Tongue (tissue), 2 donors: ENCODE measurements around the gene RBM6. TPM values are rescaled to one million over a fixed set of nuclear protein-coding genes. Genes with fewer than 3 reads are reported as not detected.
A peak's percentile ranks its signal among the peaks of the same experiment; 100 is the strongest.
"Not testable (repeated sequence)": the region's sequence is repeated elsewhere in the genome, so short reads cannot be mapped to it uniquely, and the experiment has no call there.

Experiments
- DNase-seq: peaks from one replicate; pipeline ENCODE4 v3.0.0-alpha.2; 2015
- total RNA-seq: library from RNA; depleted of rRNA; stranded (reverse); fragments of >200 nt; gene quantifications from one replicate; pipeline ENCODE4 v1.2.3, GENCODE V29; 2014

Gene RBM6
- total RNA-seq, 1 donor from 2014 or later, result 98.1 TPM

- no peak for DNase-seq
Measured at GRCh38 chr3:49976942-49977341, 37.0 kb downstream of the RBM6 start.

GRCh38 chr3:49984394-49984793 lies 44.4 kb downstream of the RBM6 start:
- no peak for DNase-seq

GRCh38 chr3:49992326-49992725 lies 52.4 kb downstream of the RBM6 start:
- DNase-seq, result no peak

GRCh38 chr3:49994476-49994875 lies 54.5 kb downstream of the RBM6 start:
- no peak for DNase-seq

GRCh38 chr3:49996016-49996415 lies 56.1 kb downstream of the RBM6 start:
- DNase-seq, result no peak

DNA sequence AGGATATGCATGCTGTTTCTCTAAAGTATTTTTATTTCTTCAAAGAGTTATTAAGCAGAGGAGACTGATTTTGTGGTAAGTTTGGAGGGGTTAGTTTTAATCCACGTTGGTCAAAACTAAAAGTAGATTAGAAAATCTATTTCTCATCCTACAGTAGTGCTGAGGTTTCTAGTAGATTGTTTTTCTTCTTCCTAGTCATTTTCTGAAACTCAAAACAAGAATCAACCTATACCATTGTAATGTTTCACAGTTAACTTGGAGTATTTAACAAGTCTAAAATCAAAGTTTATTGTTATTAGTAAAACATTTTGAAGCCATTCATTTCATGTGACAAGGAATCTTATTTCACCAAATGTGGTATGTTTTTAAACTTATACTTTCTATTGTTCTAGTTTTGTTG lies 57.9 kb downstream of the RBM6 start:
- no peak for DNase-seq

- DNase-seq, result no peak
Measured at GRCh38 chr3:49998326-49998725, 58.4 kb downstream of the RBM6 start.

DNA sequence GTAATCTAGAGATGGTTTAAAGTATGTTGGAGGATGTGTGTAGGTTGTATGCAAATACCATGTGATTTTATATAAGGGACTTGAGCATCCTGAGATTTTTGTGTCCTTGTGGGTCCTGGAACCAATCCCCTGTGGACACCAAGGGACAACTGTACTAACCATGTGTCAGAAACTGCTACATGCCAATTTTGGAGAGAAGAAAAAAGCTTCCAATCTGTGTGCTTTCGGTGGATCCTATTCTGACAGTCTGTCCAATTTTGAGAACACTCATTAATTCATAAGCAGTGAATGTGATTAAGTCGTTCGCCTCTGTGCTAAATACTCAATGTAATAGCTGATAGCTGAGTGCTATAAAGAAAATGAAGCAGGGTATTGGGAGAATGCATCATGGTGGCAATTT lies 61.6 kb downstream of the RBM6 start:
- no peak for DNase-seq

- no peak for DNase-seq
Measured at GRCh38 chr3:50003216-50003615, 63.3 kb downstream of the RBM6 start.

DNA sequence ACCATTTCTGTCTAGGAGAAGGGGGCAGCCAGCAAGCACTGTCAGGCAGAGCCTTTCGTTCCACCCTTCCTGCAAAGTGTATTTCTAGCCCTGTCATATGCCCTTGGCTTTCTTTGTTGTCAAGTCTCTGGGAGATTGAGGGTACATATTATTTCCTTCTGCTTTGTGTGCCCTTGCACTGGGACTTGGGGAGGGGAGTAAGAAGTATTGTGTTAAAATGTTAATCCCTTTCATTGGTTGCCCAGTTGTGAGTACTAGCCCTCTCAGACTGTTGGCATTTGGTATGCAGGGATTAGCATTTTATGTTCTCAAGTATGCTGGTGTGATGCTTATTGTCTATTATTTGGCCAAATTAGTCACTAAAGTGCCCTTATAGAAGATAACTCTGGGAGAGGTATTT lies 63.9 kb downstream of the RBM6 start:
- no peak for DNase-seq

GRCh38 chr3:50008931-50009330 lies 69.0 kb downstream of the RBM6 start:
- DNase-seq, result peak; percentile 8

GRCh38 chr3:50010959-50011358 lies 71.0 kb downstream of the RBM6 start:
- DNase-seq, result no peak

DNA sequence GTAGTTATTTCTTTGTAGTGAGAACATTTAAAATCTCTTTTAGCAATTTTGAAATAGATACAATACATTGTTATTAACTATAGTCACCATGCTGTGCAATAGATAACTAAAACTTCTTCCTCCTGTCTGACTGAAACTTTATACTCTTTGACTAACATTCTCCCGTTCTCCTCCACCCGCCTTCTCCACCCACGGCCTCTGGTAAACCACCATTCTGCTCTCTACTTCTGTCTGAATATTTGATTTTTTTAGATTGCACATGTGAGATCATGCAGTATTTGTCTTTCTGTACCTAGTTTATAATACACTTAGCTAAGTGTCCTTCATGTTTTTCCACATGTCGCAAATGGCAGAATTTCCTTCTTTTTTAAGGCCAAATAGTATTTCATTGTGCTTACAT lies 76.0 kb downstream of the RBM6 start:
- DNase-seq, result no peak

GRCh38 chr3:50028346-50028745 lies 88.4 kb downstream of the RBM6 start:
- no peak for DNase-seq

DNA sequence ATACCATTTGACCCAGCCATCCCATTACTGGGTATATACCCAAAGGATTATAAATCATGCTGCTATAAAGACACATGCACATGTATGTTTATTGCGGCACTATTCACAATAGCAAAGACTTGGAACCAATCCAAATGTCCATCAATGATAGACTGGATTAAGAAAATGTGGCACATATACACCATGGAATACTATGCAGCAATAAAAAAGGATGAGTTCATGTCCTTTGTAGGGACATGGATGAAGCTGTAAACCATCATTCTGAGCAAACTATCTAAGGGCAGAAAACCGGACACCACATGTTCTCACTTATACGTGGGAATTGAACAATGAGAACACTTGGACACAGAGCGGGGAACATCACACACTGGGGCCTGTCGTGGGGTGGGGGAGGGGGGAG lies 91.3 kb downstream of the RBM6 start:
- not testable (repeated sequence) for DNase-seq

GRCh38 chr3:50044976-50045375 lies 105.0 kb downstream of the RBM6 start:
- no peak for DNase-seq

DNA sequence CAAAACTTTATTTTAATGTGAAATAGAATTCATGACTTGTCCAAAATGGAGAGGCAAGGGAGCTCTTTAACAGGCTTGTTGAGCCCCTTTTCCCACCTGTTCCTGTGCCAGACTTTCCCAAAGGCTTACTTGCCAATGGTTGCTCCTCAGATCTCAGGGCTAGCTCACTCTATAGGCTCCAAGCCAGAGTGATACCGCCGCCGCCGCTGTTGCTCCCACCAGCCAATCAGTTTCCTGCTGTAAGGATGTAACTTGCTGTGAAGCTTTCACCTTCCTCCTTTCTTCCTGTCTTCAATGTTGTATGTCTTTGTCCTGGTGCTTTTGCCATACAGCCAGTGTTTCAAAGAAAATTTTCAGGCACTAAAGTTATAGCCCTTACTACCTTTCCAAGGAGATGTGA lies 107.5 kb downstream of the RBM6 start:
- DNase-seq, result no peak

DNA sequence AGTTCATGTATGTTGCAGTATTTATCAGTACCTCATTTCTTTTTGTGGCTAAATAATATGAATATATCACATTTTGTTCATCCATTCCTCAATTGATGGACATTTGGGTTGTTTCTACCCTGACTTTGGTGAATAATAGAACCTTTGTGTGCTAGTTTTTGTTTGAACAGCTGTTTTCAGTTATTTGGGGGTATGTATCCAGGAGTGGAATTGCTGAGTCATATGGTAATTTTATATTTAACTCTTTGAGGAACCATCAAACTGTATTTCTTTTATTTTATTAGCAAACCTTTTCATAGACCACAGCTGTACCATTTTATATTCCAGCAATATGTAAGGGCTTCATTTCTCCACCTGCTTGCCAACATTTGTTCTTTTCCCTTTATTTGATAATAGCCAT lies 110.4 kb downstream of the RBM6 start:
- peak; percentile 21 for DNase-seq

- no peak for DNase-seq
Measured at GRCh38 chr3:50057756-50058155, 117.8 kb downstream of the RBM6 start.

DNA sequence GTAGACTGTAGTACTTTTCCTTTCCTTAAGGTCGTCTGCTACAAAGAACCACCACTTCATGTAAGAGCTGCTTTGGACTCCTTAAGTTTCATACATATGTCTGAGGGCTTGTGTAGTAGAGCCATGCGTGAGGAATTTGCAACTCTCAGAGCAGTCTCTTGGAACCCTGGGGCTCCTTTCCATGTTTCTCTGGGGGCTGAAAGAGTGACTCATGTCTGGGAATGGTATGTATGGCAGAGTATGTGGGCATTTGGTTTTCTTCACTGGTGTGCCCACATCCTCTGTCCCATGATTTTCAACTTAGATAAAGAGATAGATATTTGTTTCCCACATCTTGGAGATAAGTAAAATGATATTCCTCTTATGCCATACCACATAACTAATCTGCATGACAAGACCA lies 128.2 kb downstream of the RBM6 start:
- no peak for DNase-seq

DNA sequence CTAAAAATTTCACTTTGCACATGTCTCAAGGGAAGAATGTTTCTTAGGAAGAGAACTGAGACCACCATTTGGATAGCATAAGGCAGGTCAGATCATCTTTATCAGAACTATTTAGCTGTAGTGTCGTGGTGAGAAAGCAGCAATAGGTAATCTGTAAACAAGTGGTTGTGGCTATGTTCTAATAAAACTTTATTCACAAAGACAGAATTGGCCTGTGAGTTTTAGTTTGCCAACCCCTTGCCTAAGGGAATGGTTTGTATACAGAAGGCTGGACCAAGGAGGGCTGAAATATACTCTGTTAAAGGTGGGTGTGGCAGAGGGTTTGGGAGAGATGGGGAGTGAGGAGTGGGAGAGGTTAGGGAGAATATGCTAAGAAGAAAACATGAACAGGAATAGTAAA lies 138.1 kb downstream of the RBM6 start:
- no peak for DNase-seq

DNA sequence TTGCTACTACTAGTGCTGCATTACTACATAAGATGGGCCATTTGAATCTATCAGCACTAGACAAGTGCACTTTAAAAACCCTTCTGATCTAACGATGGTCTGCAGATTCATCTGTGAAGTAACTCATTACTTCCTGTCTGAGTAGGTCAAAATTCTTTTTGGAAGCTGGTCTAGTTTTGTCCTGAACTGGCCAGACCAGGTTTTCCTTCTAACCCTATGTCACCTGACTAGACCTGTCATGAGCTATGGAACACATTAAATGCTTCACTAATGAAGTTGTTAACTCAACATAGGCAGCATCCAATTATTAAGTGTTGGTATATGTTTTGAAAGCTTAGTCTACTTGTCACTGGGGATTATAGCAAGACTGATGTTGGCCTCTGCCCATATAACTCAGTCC lies 138.7 kb downstream of the RBM6 start:
- no peak for DNase-seq

DNA sequence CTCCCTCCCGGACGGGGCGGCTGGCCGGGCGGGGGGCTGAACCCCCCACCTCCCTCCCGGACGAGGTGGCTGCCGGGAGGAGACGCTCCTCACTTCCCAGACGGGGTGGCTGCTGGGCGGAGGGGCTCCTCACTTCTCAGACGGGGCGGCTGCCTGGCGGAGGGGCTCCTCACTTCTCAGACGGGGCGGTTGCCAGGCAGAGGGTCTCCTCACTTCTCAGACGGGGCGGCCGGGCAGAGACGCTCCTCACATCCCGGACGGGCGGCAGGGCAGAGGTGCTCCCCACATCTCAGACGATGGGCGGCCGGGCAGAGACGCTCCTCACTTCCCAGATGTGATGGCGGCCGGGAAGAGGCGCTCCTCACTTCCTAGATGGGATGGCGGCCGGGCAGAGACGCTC lies 145.0 kb downstream of the RBM6 start:
- DNase-seq, result not testable (repeated sequence)

DNA sequence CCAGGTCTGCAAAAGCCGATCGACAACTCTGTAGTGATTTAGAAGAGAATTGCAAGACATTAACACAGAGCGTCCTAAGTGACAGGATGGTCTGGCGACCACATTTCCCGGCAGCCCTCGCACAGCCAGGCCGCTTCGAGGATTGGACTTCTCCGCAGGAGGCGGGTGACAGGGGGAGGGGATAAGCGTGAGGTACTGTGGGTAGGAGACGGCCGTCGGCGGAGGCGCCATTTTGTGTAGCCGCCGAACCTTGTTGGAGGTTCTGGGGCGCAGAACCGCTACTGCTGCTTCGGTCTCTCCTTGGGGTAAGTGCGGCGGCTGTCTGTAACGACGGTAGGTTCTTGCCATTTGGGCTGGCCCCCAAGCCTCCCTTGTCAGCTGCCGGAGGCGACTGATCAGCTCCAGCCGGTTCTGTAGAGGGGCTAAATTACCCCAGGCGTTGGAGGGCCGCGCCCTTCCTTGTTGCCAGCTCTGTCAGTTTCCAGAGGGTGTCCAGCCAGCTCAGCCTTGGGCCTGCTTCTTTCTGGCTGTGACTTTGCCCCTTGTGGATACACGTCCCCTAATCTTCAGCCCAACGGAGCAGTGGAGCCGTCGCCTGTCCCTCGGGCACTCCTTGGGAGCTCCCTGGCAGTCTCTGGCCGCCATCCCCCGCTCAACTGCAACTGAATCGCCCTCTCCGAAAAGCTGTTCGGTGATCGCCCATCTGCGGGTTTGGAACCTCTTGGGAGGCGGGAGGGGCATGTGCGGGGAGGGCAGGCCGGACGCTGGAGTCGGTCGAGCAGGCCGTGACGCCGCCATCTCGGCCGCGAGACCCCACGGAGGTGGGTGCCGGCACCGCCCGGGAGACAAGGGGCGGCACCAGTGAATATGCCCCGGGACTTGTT lies 149.0 kb downstream of the RBM6 start, which contains the start of gene RBM5:
TSS of gene RBM5 (plus strand) at position 195 of the 884 bp plus-strand sequence. CDS start 1,516 bp downstream, outside the sequence.
- peak; percentile 97 for DNase-seq
